Limb (tissue), 2 donors: ENCODE data around the gene RMC1.
"Not testable (repeated sequence)": the region's sequence is repeated elsewhere in the genome, so short reads cannot be mapped to it uniquely, and the experiment has no call there.

ENCODE experiments used
- DNase-seq, 2 donors: peaks; one replicate each; pipeline ENCODE4 v3.0.0-alpha.2; 2016; ENCODE audit errors: extremely low spot score in 2 of 2

Gene RMC1

GRCh38 chr18:23503038-23503962 is at the start of gene RMC1:
RMC1 (plus strand) TSS chr18:23503511; CDS start chr18:23503619, 108 bp downstream.
- peak; percentile 91 to 98 for DNase-seq

GRCh38 chr18:23453680-23454058 is 49.6 kb upstream of the RMC1 start:
- DNase-seq, result no peak

DNA sequence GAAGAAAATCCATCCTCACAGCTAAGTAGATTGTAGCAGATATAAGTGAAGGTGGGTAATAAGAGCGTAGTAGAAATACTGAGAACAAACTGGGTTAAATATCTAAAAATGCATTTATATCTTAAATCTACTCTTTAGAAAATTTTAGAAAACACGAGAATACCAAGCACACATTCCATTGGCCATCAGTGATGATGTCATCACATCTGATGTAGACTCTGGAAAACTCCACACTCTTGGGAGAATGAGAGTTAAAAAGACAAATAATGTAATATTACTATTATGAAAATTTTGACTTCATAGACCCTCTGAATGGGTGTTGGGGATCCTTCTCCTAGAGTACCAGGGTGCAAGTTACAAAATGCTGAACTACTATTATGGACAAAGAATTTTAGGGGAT is 46.5 kb upstream of the RMC1 start:
- DNase-seq, result no peak

DNA sequence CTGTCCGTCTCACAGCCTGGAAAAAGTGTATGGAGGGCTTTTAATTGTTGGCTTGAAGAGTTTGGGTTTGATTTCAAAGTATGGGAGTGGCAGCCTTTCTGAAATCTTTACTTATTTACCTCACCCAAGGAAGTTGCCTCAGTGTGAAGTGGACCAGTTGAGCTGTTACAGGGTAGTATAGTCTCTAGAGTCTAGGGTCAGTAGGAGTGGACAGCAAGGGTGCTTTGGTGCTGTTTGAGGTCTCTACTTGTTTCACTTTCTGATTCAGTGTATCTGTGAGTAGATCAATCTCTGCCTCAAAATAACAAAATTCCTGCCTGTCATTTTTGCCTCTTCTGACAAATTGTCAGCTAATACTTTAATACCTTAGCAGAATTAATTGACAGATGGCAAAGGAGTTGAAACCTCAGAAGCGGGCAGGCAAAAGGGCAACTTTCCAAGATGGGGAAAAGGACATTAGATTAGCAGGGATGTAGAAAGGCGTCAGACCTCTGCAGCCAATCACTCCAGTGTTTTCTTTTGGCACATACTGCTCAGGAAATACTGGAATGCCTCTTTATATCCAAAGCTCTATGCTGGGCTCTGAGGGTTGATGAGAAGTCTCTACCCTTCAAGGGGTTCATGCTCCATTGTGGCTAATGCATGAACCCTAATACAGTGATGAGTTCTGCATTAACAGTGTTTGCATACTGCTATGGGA is 44.3 kb upstream of the RMC1 start:
- DNase-seq, result no peak

GRCh38 chr18:23459530-23459921 is 43.8 kb upstream of the RMC1 start:
- DNase-seq, result no peak

- no peak for DNase-seq
These were observed 42.7 kb upstream of the RMC1 start for GRCh38 chr18:23460285-23461273.

GRCh38 chr18:23462876-23463275 is 40.4 kb upstream of the RMC1 start:
- DNase-seq, result no peak

DNA sequence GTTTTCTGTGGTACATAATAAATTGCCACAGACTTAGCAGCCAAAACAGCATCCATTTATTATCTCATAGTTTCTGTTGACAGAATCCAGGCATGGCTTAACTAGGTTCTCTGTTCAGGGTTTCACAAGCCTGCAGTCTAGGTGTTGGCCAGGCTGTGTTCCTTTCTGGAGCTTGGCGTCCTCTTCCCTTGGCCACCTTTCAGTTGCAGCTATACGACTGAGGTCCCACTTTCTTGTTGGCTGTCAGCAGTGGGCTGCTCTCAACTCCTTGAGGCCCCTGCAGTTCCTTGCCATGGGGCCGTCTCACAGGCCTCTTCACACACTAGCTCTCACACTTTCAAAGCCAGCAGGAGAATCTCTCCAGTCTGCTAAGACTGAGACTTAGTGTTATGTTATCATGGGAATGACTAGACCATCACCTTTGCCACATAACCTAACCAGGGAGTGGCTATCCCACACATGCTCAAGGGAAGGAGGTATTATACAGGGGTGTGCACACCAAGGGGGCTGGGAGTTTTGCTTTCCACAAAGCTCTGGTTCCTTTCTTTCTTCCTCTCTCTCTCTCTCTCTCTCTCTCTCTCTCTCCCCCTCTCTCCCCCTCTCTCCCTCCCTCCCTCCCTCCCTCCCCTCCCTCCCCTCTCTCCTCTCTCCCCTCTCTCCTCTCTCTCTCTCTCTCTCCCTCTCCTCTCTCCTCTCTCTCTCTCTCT is 34.4 kb upstream of the RMC1 start:
- DNase-seq, result no peak

DNA sequence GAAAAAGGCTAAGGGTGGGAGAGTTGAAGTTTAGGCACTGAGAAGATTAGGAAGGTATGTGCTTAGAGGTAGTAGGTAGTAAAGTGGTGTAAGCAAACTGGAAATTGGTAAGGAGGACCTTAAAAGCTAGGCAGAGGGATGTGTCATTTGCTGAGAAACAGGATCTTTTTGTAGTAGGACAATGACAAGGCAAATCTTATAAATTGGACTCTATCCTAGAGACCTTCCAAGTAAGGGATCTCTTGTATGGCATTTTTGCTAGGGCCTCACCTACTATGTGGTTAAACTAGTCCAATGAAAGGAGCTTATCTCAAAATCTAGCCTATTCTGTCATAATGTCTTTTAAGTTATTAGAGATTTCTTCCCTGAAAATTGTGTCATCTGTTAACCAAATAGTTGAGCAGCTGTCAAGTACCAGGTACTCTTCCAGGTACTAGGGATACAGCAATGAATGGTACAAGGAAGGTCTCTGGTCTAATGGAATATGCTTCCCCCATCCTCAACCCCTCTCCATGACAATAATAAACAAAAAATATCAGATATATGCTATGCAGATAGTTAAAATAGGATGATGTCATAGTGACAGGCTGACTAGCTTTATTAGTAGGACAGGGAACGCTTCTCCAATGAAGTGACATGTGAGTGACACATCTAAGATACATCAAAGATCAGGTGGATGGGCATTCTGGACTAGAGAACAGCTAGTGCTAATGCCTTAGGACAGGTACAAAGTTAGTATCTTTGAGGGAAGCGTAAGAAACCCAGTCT is 32.5 kb upstream of the RMC1 start:
- DNase-seq, result no peak

DNA sequence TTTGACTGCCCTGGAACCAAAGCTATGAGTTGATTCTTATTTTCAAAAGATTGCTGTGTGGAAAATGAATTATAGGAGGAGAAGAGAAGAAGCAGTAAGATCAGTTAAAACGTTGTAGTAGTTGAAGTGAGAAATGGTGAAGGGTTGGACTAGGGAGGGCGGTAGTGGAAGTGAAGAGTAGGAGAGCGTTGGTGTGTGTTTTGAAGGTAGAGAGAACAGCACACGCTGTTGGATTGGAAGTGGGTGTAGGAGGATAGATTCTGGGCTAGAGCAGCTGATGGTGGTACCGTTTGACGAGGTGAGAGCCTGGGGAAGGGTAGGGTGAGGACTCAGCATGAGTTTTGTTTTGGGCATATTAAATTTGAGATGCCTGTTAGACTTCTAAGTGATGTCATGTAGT is 31.8 kb upstream of the RMC1 start:
- DNase-seq, result no peak

DNA sequence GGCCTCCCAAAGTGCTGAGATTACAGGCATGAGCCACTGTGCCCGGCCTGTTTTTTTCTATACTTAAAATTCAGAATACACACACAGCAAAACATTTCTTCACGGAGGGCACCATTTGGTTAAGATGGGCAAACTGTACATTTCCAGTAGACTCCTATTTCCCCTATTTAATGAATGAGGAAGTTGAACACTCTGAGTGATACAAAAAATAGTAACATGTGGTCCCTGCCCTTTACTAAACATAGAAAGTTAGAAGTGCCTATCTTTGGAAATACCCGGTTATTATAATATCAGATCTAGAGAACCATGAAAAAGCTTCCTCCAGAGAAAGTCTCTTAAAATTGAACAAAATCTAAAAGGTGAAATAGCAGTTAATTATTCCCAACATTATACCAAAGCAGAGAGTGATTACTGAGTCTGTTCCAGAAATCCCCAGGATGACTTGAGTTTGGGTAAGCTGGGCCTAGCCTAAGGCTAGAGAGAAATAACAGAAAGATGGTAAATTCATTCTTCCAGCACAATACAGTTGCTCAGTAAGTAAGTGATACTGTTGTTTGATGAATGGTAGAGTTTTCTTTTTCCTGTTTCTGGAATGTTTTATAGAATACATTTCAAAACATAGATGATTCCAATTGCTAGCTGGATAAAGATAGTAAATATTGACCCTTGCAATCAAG is 23.3 kb upstream of the RMC1 start:
- no peak for DNase-seq

DNA sequence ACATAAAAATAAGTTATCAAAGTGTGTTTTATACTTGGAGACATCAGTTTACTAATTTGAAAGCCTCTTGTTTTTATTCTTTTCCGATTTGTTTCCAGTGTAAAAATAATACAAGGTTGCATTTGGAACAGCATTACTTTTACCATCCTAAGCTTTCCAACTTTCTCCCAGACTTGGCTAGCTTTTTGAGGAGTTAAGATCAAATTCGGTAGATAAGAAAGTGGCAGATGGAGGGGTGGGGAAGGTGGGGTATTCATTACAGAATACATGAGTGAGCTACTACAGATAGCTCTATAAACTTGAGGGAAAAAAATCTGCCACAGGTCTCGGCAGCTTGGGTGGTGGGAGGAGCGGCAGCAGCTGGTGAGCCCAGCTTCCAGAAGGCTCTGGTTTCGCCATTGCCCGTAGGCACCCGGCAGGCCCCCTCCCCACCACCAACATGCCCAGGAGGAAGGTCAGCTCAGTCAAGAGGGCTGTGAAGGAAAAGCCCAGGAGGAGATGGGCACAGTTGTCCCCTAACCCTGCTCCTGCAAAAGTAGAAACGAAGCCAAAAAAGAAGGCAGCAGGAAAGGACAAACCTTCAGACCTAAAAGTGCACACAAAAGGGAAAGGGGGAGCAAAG is 18.6 kb upstream of the RMC1 start:
- DNase-seq, result no peak

GRCh38 chr18:23485386-23485785 is 17.9 kb upstream of the RMC1 start:
- DNase-seq, result no peak

DNA sequence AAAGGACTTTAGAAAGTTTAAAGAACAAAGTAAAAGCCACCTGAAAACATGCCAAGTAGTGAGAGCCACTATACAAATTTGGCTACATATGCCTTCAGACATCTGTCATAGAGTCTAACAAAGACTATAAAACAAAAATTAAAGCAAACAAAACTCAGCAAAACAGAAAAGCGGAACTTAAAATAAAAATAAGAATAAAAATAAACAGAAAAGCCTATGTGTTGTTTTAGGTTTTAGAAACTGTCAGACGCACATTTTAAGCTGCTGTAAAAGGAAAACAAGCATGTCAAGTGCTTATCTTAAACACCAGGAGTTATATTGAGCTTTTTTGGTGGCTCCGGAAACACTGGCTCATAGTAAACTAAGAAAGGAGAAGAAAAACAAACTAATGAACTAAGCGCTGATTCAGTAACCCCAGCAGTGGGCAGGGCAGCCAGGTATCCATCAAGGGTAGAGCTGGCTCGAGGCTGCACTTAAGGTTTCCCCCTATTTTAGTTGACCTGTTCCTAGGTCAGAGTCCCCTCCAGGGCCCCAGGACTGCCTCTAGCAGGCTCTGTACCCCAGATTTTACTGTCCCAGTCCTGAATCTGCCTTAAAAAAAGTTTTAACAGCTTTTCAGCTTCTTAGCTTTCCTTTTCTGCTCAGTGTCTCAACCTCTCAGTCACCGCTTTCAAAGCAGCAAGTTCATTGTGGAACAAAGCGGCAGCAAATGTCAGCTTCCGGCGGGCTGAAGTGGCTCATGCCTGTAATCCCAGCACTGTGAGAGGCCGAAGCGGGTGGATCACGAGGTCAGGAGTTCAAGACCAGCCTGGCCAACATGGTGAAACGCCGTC is 15.4 kb upstream of the RMC1 start:
- no peak for DNase-seq

DNA sequence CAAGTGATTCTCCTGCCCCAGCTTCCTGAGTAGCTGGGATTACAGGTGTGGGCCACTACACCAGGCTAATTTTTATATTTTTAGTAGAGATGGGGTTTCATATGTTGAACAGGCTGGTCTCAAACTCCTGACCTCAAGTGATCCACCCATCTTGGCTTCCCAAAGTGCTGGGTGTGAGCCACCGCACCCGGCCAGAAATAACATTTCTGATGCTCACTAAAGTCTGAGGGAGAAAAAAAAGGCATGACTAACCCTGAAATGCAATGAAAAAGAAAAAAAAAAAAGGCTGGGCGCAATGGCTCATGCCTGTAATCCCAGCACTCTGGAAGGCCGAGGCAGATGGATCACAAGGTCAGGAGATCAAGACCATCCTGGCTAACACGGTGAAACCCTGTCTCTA is 13.7 kb upstream of the RMC1 start:
- not testable (repeated sequence) for DNase-seq

- no peak for DNase-seq
These were observed 9.7 kb upstream of the RMC1 start for GRCh38 chr18:23493654-23494053.

GRCh38 chr18:23494992-23495391 is 8.3 kb upstream of the RMC1 start:
- no peak for DNase-seq

DNA sequence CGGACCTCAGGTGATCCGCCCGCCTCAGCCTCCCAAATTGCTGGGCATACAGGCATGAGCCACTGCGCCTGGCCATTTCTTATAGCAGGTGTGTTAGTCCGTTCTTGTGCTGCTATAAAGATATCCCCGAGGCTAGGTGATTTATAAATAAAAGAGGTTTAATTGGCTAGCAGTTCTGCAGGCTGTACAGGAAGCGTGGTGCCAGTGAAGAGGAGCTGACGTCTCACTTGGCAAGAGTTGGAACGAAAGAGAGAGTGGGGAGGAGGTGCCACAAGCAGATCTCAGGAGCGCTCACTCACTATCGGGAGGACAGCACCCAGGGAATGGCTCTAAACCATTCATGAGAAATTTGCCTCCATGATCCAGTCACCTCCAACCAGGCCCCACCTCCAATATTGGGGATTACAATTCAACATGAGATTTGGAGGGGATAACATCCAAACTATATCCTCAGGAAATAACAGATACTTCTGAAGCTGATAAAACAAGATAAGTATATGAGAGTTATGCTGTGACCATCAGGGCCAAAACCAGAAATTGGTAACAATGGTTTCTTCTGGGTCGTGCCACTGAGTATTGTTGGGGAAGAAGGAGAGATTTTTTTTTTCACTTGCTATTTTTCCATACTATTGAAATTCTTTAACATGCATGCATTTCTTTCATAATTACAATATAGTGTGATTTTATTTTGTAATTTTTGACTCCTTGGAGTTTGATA is 7.4 kb upstream of the RMC1 start:
- DNase-seq, result no peak
